HT1080 (cell line): ENCODE measurements around the gene TRO. TPM values are rescaled to one million over a fixed set of nuclear protein-coding genes. Genes with fewer than 3 reads are reported as not detected.
A peak's percentile ranks its signal among the peaks of the same experiment; 100 is the strongest.

ENCODE experiments used
- DNase-seq: peaks from one replicate; pipeline ENCODE4 v3.0.0-alpha.2; 2015; ENCODE audit warnings: low read depth
- small RNA-seq: library from RNA; depleted of rRNA; stranded (forward); fragments of <200 nt; gene quantifications from one replicate; pipeline ENCODE3, GENCODE V24; 2014
- total RNA-seq: library from RNA; depleted of rRNA; stranded (reverse); fragments of >200 nt; shearing (Covaris generic); gene quantifications from 2 replicates; pipeline ENCODE4 v1.2.3, GENCODE V29; 2014; rRNA removed

Gene TRO
- total RNA-seq, 1 experiment from 2014 or later, result 7.4 TPM

DNA sequence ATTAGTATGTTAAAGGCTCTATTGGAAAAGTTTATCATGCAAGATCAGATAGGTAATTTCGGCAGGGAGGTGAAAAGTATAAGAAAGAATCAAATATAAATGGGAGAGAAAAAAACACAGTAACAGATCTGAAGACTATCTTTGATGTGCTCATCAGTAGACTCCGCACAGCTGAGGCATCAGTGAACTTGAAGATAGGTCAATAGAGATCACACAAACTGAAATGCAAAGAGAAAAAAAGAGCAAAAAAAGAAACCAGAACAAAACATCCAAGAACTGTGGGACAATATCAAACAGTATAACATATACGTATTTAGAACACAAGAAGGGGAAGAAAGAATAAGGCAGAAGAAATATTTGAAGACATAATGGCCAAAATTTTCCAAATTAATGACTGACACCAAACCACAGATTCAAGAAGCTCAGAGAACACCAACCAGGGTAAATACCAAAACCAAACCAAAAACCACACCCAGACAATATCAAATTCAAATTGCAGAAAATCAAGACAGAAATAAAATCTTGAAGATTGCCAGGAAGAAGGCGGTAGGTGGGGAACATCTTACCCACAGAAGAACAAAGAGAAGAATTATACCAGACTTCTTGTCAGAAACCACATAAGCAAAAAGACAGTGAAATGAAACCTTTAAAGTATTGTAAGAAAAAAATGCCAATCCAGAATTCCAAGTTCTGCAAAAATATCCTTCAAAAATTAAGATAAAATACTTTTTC is 44.3 kb downstream of the TRO start:
- no peak for DNase-seq

DNA sequence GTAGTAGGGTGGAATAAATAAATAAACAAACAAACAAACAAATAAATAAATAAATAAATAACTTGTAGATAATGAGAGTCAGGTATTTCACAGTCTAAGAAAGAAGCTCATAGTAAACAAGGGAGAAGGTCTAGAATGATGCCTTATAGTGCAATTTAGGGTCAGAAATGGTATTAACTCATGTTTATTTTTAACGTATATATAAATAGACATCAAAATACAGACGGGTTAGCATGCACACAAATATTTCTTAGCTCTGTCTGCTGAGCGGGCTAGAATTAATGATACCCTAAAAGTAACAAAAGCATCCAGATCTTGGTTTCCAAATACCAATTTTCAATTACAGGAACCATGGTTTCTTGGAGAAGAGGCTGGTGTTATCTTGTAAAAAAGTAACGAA is 56.8 kb downstream of the TRO start:
- DNase-seq, result no peak

DNA sequence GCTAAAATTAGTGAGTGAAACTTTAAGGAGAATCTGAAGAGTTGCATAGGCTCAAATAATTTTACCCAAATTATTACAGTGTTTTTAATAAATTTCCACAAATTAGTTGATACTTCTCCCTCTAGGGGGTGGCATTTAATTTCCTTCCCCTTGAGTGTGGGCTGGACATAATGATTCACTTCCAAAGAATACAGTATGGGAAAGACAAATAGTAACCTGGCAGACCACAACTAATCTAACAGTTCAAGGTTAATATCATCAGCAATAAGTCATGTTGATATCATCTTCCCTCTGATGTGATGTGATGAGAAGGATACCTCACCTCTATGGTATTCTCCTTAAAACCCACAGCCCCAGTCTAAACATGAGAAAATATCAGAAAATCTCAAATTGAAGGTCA is 57.8 kb downstream of the TRO start:
- DNase-seq, result peak; percentile 37

DNA sequence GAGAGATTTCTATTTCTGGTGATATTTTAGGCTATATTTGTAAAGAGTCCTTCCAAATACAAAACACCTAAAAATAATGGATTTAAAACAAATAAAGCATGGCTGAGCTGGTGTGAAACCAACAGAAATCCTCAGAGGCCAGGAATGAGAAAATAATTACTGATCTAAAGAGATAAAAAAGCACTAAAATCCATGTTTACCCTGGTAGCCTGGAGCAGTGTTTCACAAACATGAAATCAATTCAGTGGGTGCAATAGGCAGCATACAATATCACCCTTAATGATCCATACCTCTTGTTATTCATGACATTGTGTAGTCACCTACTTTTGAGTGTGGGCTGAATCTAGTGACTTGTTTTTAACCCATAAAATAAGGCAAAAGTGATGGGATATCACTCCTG is 58.8 kb downstream of the TRO start:
- no peak for DNase-seq

DNA sequence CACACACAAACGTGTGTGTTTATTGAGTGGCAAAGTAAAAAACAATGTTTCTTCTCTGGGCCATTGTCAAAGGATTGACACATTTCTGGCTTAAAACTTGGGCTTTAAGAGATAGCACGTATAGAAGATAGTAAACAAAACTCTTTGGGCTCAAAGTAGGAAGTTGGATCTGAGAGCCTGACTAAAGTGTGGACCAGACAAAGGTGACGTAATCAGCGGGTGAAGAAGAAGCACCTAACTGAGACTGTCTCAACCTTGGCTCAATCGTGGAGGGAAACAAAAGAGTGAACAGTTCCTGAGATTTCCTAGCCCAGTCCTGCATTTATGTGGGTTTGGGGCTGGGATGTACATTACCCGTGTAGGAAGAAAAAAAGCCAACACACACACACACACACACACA is 59.7 kb downstream of the TRO start:
- DNase-seq, result no peak

Small RNA genes within 50 kb of the gene (small RNA-seq; reads per million reads assigned to genes)
- not detected for gene RF00614

Other genes starting within 250 kb of the TRO start
- not detected in 2 replicates for gene ITIH6, start 122.6 kb upstream of the TRO start, total RNA-seq
- gene MAGED2, start 113.1 kb upstream of the TRO start, total RNA-seq, result 47.5 and 52.9 TPM in 2 replicates
- 0.16 TPM in 1 of 2 replicates, not detected in the other for gene PFKFB1, start 73.4 kb downstream of the TRO start, total RNA-seq
- gene APEX2, start 79.5 kb downstream of the TRO start, total RNA-seq, result 25.2 and 31.5 TPM in 2 replicates
- not detected in 2 replicates for gene ALAS2, start 110.2 kb downstream of the TRO start, total RNA-seq
- 0.37 TPM in 1 of 2 replicates, not detected in the other for gene PAGE2B, start 154.2 kb downstream of the TRO start, total RNA-seq
- not detected in 2 replicates for gene PAGE2, start 168.2 kb downstream of the TRO start, total RNA-seq